ENCODE measurements around the gene FAM171A1.

The FAM171A1 gene

DNA sequence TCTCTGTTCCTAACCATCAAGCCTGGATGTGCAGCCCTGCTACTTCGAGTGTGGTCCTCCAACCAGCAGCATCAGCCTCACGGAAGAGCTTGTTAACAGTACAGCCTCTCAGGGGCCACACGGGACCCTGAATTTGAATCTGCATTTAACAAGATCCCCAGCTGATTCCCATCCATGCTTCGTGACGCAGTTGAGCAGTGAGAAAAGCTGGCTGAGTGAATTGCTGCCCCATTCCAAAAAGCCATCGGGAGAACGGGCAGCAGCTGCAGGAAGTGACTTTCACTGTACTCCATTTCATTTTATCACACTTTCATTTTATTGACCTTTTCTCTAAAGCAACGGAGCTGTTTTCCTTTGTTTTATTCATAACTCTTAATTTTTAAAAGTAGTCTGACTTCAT, 22.5 kb downstream of the FAM171A1 start:
- 0 out of 2 replicates have a peak overlapping the region, but pooled peaks have one; percentile 7 for H3K4me2 ChIP-seq (ENCODE audit: low read length)
- TF ChIP-seq EZH2phosphoT487 (IDR thresholded peaks at IDR 0.05; ENCODE audit: low read depth): no peak
- TF ChIP-seq, protein P1, sequence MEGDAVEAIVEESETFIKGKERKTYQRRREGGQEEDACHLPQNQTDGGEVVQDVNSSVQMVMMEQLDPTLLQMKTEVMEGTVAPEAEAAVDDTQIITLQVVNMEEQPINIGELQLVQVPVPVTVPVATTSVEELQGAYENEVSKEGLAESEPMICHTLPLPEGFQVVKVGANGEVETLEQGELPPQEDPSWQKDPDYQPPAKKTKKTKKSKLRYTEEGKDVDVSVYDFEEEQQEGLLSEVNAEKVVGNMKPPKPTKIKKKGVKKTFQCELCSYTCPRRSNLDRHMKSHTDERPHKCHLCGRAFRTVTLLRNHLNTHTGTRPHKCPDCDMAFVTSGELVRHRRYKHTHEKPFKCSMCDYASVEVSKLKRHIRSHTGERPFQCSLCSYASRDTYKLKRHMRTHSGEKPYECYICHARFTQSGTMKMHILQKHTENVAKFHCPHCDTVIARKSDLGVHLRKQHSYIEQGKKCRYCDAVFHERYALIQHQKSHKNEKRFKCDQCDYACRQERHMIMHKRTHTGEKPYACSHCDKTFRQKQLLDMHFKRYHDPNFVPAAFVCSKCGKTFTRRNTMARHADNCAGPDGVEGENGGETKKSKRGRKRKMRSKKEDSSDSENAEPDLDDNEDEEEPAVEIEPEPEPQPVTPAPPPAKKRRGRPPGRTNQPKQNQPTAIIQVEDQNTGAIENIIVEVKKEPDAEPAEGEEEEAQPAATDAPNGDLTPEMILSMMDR (IDR thresholded peaks at IDR 0.05; ENCODE audit: low read depth, low read length): no peak
- H3K79me2 ChIP-seq (ENCODE audit: low read length): no peaks in the 10 kb centered on the region
- no peak overlapping the region for H3K27ac ChIP-seq (ENCODE audit: low read length)
- no peak overlapping the region for H3K9ac ChIP-seq (ENCODE audit: low read length)
- H3K36me3 ChIP-seq (replicated peaks; ENCODE audit: low read depth, low read length): no peaks in the 10 kb centered on the region
- H4K20me1 ChIP-seq (ENCODE audit: insufficient read depth, low read length): no peaks in the 10 kb centered on the region
- H3K27me3 ChIP-seq (ENCODE audit: low read depth, low read length): no peaks in the 10 kb centered on the region
- H2AFZ ChIP-seq (ENCODE audit: low read depth, low read length): no peak overlapping the region
- 0 out of 2 replicates have a peak overlapping the region, but pooled peaks have one; percentile 10 for H3K4me3 ChIP-seq (ENCODE audit: low read length)
- no peaks in the 10 kb centered on the region for H3K4me1 ChIP-seq (ENCODE audit: low read length)
- no peaks in the 10 kb centered on the region for H3K9me3 ChIP-seq (ENCODE audit: insufficient read depth, low read length)

DNA sequence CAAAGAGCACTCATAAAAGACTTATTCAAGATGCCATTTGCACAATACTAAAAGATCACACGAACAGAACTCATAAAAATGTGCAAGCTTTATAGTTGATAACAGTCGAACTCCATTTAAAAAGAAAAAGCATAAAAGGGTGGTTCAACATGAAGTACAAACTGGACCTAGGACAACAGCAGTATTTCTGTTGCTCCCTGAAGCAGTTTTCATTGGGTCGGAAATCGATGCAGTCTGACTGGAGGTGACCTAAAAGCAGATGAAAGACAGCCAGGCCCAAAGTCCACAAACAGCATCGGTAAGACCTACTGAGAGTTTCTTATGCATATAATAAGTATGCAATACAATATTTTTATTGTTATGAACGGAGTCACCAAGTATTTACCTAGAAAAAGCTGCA, 23.9 kb downstream of the FAM171A1 start:
- no peaks in the 10 kb centered on the region for H3K79me2 ChIP-seq (ENCODE audit: low read length)
- TF ChIP-seq, protein P1 (IDR thresholded peaks at IDR 0.05; ENCODE audit: low read depth, low read length): no peak
- no peak for TF ChIP-seq EZH2phosphoT487 (IDR thresholded peaks at IDR 0.05; ENCODE audit: low read depth)
- H3K9me3 ChIP-seq (ENCODE audit: insufficient read depth, low read length): no peaks in the 10 kb centered on the region
- H3K9ac ChIP-seq (ENCODE audit: low read length): no peak overlapping the region
- no peaks in the 10 kb centered on the region for H4K20me1 ChIP-seq (ENCODE audit: insufficient read depth, low read length)
- no peaks in the 10 kb centered on the region for H3K4me1 ChIP-seq (ENCODE audit: low read length)
- no peak overlapping the region for H2AFZ ChIP-seq (ENCODE audit: low read depth, low read length)
- H3K27ac ChIP-seq (ENCODE audit: low read length): no peak overlapping the region
- no peak overlapping the region for H3K4me3 ChIP-seq (ENCODE audit: low read length)
- H3K27me3 ChIP-seq (ENCODE audit: low read depth, low read length): no peaks in the 10 kb centered on the region
- H3K4me2 ChIP-seq (ENCODE audit: low read length): no peak overlapping the region
- no peaks in the 10 kb centered on the region for H3K36me3 ChIP-seq (replicated peaks; ENCODE audit: low read depth, low read length)

DNA sequence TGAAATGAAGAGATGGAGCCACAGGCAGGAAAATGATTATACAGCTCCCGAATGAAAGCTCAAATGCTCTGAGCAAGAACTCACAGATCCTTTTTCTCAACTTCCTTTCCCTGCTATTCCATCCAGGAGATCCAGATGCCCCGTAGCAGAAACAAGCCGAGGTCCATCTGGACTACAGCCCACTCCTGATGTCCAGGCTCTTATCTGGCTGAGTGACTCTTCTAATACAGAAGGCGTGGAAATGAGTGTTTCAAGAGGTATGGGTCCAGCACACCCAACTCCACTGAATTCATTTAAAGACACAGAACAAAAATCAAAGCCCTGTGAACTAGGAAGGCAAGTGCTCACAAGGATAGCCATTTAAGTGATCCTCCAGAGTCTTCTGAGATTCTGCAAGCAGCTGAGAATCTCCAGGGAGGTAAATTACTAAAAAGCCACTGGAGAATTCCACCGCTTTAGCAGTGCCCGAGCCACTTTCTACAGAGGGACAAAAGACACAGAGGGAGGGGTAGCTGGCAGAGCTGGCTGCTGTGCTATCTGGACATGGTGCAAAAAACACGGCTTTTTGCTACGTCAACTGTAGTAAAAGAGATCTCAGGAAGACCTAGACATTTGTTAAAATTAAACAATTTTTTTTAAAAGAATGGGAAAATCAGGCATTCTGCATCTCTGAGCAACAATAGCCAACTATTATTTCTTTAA, 24.5 kb downstream of the FAM171A1 start:
- no peak overlapping the region for H2AFZ ChIP-seq (ENCODE audit: low read depth, low read length)
- H3K4me2 ChIP-seq (ENCODE audit: low read length): no peak overlapping the region
- no peaks in the 10 kb centered on the region for H3K36me3 ChIP-seq (replicated peaks; ENCODE audit: low read depth, low read length)
- no peaks in the 10 kb centered on the region for H3K4me1 ChIP-seq (ENCODE audit: low read length)
- no peaks in the 10 kb centered on the region for H3K79me2 ChIP-seq (ENCODE audit: low read length)
- no peak overlapping the region for H3K9ac ChIP-seq (ENCODE audit: low read length)
- H3K4me3 ChIP-seq (ENCODE audit: low read length): no peak overlapping the region
- no peaks in the 10 kb centered on the region for H3K9me3 ChIP-seq (ENCODE audit: insufficient read depth, low read length)
- TF ChIP-seq, protein P1 (IDR thresholded peaks at IDR 0.05; ENCODE audit: low read depth, low read length): no peak
- TF ChIP-seq EZH2phosphoT487 (IDR thresholded peaks at IDR 0.05; ENCODE audit: low read depth): no peak
- no peak overlapping the region for H3K27ac ChIP-seq (ENCODE audit: low read length)
- H3K27me3 ChIP-seq (ENCODE audit: low read depth, low read length): no peaks in the 10 kb centered on the region
- no peaks in the 10 kb centered on the region for H4K20me1 ChIP-seq (ENCODE audit: insufficient read depth, low read length)

- Histone ChIP-seq H3K4me2 (ENCODE audit: low read length) (no peak overlapping the region), H2AFZ (ENCODE audit: low read depth, low read length) (no peak overlapping the region), H3K9me3 (ENCODE audit: insufficient read depth, low read length) (no peaks in the 10 kb centered on the region), H3K27me3 (ENCODE audit: low read depth, low read length) (no peaks in the 10 kb centered on the region), H3K9ac (ENCODE audit: low read length) (no peak overlapping the region), H3K27ac (ENCODE audit: low read length) (no peak overlapping the region), H3K79me2 (ENCODE audit: low read length) (no peaks in the 10 kb centered on the region), H4K20me1 (ENCODE audit: insufficient read depth, low read length) (no peaks in the 10 kb centered on the region), H3K4me3 (ENCODE audit: low read length) (no peak overlapping the region), H3K36me3 (replicated peaks; ENCODE audit: low read depth, low read length) (no peaks in the 10 kb centered on the region), H3K4me1 (ENCODE audit: low read length) (no peaks in the 10 kb centered on the region)
- TF ChIP-seq, protein P1 (IDR thresholded peaks at IDR 0.05; ENCODE audit: low read depth, low read length): no peak
- TF ChIP-seq EZH2phosphoT487 (IDR thresholded peaks at IDR 0.05; ENCODE audit: low read depth): no peak
Measured at GRCh38 chr10:15345450-15345849, 25.6 kb downstream of the FAM171A1 start.

All from OCI-LY3 (cell line).